Measurements from ENCODE around the gene VSX1.

Gene VSX1

GRCh38 chr20:25084626-25085187 is 2.8 kb upstream of the VSX1 start (continued):
- no peak for TF ChIP-seq ZNF202 (tag by site-specific recombination; IDR thresholded peaks at IDR 0.05; ENCODE audit: borderline replicate concordance)
- TF ChIP-seq HOXA7 (CRISPR knock-in tag; IDR thresholded peaks at IDR 0.05; ENCODE audit: borderline replicate concordance), result no peak
- TF ChIP-seq ZFP37 (tag by site-specific recombination; IDR thresholded peaks at IDR 0.05), result no peak
- no peak for TF ChIP-seq ZNF561 (tag by site-specific recombination; IDR thresholded peaks at IDR 0.05; ENCODE audit: borderline replicate concordance)
- TF ChIP-seq ZNF24 (tag by site-specific recombination; IDR thresholded peaks at IDR 0.05), result no peak
- no peak for TF ChIP-seq ZNF112 (tag by site-specific recombination; IDR thresholded peaks at IDR 0.05)
- TF ChIP-seq, protein P1, sequence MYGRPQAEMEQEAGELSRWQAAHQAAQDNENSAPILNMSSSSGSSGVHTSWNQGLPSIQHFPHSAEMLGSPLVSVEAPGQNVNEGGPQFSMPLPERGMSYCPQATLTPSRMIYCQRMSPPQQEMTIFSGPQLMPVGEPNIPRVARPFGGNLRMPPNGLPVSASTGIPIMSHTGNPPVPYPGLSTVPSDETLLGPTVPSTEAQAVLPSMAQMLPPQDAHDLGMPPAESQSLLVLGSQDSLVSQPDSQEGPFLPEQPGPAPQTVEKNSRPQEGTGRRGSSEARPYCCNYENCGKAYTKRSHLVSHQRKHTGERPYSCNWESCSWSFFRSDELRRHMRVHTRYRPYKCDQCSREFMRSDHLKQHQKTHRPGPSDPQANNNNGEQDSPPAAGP (tag by site-specific recombination; IDR thresholded peaks at IDR 0.05), result no peak
- no peak for TF ChIP-seq ZFHX2 (tag by site-specific recombination; conservative IDR thresholded peaks at IDR 0.05)

GRCh38 chr20:25083773-25084625 is 2.1 kb upstream of the VSX1 start:
- no peak overlapping the region for H3K27ac ChIP-seq (ENCODE audit: extremely low read depth, low read depth, low read length)
- POLR2A ChIA-PET, result no interaction called here
- no peaks in the 10 kb centered on the region for H3K9me3 ChIP-seq (ENCODE audit: control insufficient read depth, insufficient read depth, low read depth, low read length)
- no peaks in the 10 kb centered on the region for H3K4me1 ChIP-seq (ENCODE audit: control insufficient read depth, insufficient read depth, low read length)
- H3K36me3 ChIP-seq (ENCODE audit: control insufficient read depth in 2 of 2, insufficient read depth in 1 of 2, low read length in 2 of 2), result no peaks in the 10 kb centered on the region
- CTCF ChIA-PET, result interaction anchor here (0.7 kb wide), 2 partner anchors 10 to 1329 kb away, joined by 3 read pairs; no protein-coding TSS in a partner anchor
- H3K4me3 ChIP-seq (ENCODE audit: low read depth, low read length), result no peak overlapping the region
- TF ChIP-seq ZNF366 (tag by site-specific recombination; conservative IDR thresholded peaks at IDR 0.05) (no peak), PATZ1 (tag by site-specific recombination; IDR thresholded peaks at IDR 0.05) (no peak), FEZF1 (tag by site-specific recombination; IDR thresholded peaks at IDR 0.05) (no peak), GLI2 (tag by site-specific recombination; IDR thresholded peaks at IDR 0.05; ENCODE audit: borderline replicate concordance, low read depth) (no peak), ZNF169 (tag by site-specific recombination; IDR thresholded peaks at IDR 0.05) (no peak), ZNF596 (tag by site-specific recombination; IDR thresholded peaks at IDR 0.05) (no peak), KLF10 (tag by site-specific recombination; IDR thresholded peaks at IDR 0.05) (no peak), ZNF623 (tag by site-specific recombination; IDR thresholded peaks at IDR 0.05) (no peak), ZNF654 (tag by site-specific recombination; IDR thresholded peaks at IDR 0.05; ENCODE audit: low read depth) (no peak), ZNF112 (tag by site-specific recombination; IDR thresholded peaks at IDR 0.05) (no peak), OSR2 (tag by site-specific recombination; IDR thresholded peaks at IDR 0.05) (no peak), ZNF561 (tag by site-specific recombination; IDR thresholded peaks at IDR 0.05; ENCODE audit: borderline replicate concordance) (no peak), ZNF211 (tag by site-specific recombination; IDR thresholded peaks at IDR 0.05; ENCODE audit: low read depth) (no peak)

- H3K4me3 ChIP-seq (ENCODE audit: low read depth, low read length), result no peak overlapping the region
- no peaks in the 10 kb centered on the region for H3K36me3 ChIP-seq (ENCODE audit: control insufficient read depth in 2 of 2, insufficient read depth in 1 of 2, low read length in 2 of 2)
- ChIA-PET POLR2A (no interaction called here), CTCF (no interaction called here)
- TF ChIP-seq ZNF121 (tag by site-specific recombination; IDR thresholded peaks at IDR 0.05) (no peak), SALL2 (tag by site-specific recombination; IDR thresholded peaks at IDR 0.05; ENCODE audit: borderline replicate concordance) (no peak), ZNF157 (tag by site-specific recombination; IDR thresholded peaks at IDR 0.05) (no peak), ZNF416 (tag by site-specific recombination; IDR thresholded peaks at IDR 0.05) (no peak), BCL11B (tag by site-specific recombination; IDR thresholded peaks at IDR 0.05; ENCODE audit: low read depth) (no peak), ZSCAN30 (tag by site-specific recombination; IDR thresholded peaks at IDR 0.05) (no peak)
- no peak overlapping the region for H3K27ac ChIP-seq (ENCODE audit: extremely low read depth, low read depth, low read length)
- H3K9me3 ChIP-seq (ENCODE audit: control insufficient read depth, insufficient read depth, low read depth, low read length), result no peaks in the 10 kb centered on the region
- H3K4me1 ChIP-seq (ENCODE audit: control insufficient read depth, insufficient read depth, low read length), result no peaks in the 10 kb centered on the region
Observed at GRCh38 chr20:25083141-25083772, 1.3 kb upstream of the VSX1 start.

All from HEK293 (cell line).